Skeletal muscle tissue (tissue), 4 donors: Measurements from ENCODE around the gene HLA-A. TPM values are rescaled to one million over a fixed set of nuclear protein-coding genes. Genes with fewer than 3 reads are reported as not detected.
A peak's percentile ranks its signal among the peaks of the same experiment; 100 is the strongest.
"Not testable (repeated sequence)": the region's sequence is repeated elsewhere in the genome, so short reads cannot be mapped to it uniquely, and the experiment has no call there.

Experiments
- H3K27ac ChIP-seq: one replicate; pipeline ENCODE4 v1.7.0; 2013; ENCODE audit warnings: mild to moderate bottlenecking, low read depth, low read length, inconsistent platforms
- H3K27me3 ChIP-seq, 3 donors: one replicate each; pipeline ENCODE4 v1.7.0; 2013; ENCODE audit warnings: low read length in 3 of 3; ENCODE audit not compliant: control insufficient read depth in 3 of 3, insufficient read depth in 3 of 3
- H3K36me3 ChIP-seq, 3 donors: one replicate each; pipeline ENCODE4 v1.7.0; 2013; ENCODE audit warnings: low read length in 3 of 3; ENCODE audit not compliant: control insufficient read depth in 3 of 3, insufficient read depth in 3 of 3
- H3K4me1 ChIP-seq, 3 donors: one replicate each; pipeline ENCODE4 v1.7.0; 2013; ENCODE audit warnings: low read length in 3 of 3, mild to moderate bottlenecking in 3 of 3; ENCODE audit not compliant: control insufficient read depth in 3 of 3, insufficient read depth in 3 of 3
- H3K4me3 ChIP-seq, 3 donors: one replicate each; pipeline ENCODE4 v1.7.0; 2013; ENCODE audit warnings: low read length in 3 of 3
- H3K9ac ChIP-seq, 3 donors: one replicate each; pipeline ENCODE4 v1.7.0; 2013; ENCODE audit warnings: low read length in 3 of 3, mild to moderate bottlenecking in 3 of 3, moderate library complexity in 2 of 3, low read depth in 1 of 3
- H3K9me3 ChIP-seq, 3 donors: one replicate each; pipeline ENCODE4 v1.7.0; 2013; ENCODE audit warnings: low read length in 3 of 3; ENCODE audit not compliant: control insufficient read depth in 3 of 3
- total RNA-seq: library from RNA; depleted of rRNA; stranded (reverse); fragments of >200 nt; gene quantifications from one replicate; pipeline ENCODE4 v1.2.3, GENCODE V29; 2014
- donor health status: Osteomylitis.

Gene HLA-A
- total RNA-seq, 1 donor from 2014 or later = 113 TPM

DNA sequence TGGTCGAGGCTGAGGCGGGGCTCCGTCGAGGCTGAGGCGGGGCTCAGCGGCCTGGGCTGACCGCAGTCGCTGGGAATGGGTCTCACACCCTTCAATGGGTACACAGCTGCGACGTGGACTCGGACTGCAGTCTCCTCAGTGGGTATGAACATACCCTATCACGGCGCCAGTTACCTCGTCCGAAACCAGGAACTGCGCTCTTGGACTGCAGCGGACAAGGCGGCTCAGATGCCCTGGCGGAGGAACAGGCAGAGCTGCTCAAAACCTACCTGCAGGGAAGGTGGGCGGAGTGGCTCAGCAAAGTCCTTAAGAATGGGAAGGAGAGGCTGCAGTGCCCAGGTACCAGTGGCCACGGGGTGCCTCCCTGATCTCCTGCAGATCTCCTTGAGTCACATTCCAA is 14.2 kb downstream of the HLA-A start:
- Histone ChIP-seq H3K9ac (no peak overlapping the region), H3K9me3 (no peaks in the 10 kb centered on the region), H3K27ac (no peak overlapping the region), H3K4me3 (no peak overlapping the region), H3K27me3 (no peaks in the 10 kb centered on the region), H3K4me1 (peaks cover 4 to 13% (median 10%) of the 10 kb centered on the region in 3 donors), H3K36me3 (no peaks in the 10 kb centered on the region)

DNA sequence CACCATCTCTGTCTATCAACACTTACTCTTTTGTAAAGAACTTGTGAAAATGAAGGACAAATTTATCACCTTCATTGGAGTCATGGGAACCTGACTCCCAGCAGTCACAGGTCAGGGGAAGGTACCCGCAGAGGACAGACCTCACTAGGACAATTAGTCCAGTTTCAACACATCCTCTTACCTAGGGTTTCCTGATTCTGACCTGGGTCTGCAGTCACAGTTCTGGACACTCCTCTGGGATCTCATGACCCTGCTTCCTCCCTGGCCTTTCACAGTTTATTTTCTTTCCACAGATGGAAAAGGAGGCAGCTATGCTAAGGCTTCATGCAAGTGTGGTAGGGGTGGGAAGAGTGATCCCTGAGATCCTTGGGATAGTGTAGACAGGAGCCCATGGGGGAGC is 15.7 kb downstream of the HLA-A start:
- Histone ChIP-seq H3K4me1 (peaks cover 7 to 17% (median 7%) of the 10 kb centered on the region in 3 donors), H3K9me3 (no peaks in the 10 kb centered on the region), H3K27me3 (no peaks in the 10 kb centered on the region), H3K9ac (no peak overlapping the region), H3K4me3 (no peak overlapping the region), H3K27ac (no peak overlapping the region), H3K36me3 (no peaks in the 10 kb centered on the region)

DNA sequence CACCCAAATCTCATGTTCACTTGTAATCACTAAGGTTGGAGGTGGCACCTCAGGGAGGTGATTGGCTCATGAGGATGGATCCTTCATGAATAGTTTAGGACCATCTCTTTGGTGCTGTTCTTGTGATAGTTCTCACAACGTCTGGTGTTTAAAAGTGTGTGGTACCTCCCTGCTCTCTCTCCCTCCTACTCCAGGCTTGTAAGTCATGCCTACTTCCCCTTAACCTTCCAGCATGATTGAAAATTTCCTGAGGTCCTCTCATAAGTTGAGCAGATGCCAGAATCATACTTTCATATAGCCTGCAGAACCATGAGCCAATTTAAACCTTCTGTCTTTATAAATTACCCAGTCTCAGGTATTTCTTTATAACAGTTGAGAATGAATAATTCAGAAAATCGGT is 16.6 kb downstream of the HLA-A start:
- Histone ChIP-seq H3K27ac (no peak overlapping the region), H3K9ac (no peak overlapping the region)

DNA sequence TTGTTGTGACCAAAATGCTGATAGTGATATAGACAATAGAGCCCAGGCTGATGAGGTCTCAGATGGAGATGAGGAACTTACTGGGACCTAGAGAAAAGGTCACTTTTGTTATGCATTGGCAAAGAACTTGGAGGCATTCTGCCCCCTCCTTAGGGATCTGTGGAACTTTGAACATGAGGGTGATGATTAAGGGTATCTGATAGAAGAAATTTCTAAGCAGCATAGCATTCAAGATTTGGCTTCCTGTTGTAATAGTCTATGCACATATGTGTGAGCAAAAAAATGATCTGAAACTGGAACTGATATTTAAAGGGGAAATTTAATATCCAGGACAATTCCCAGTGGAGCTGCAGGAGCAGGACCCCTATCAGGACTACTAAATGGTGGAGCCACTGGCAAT is 17.1 kb downstream of the HLA-A start:
- Histone ChIP-seq H3K9me3 (no peaks in the 10 kb centered on the region), H3K27me3 (no peaks in the 10 kb centered on the region), H3K9ac (no peak overlapping the region), H3K4me3 (no peak overlapping the region), H3K4me1 (peaks cover 3 to 12% (median 8%) of the 10 kb centered on the region in 3 donors), H3K36me3 (no peaks in the 10 kb centered on the region), H3K27ac (no peak overlapping the region)

More for the DNA sequence above, 16.6 kb downstream of the HLA-A start:
- peaks cover 0 to 9% (median 4%) of the 10 kb centered on the region in 3 donors for H3K4me1 ChIP-seq
- no peaks in the 10 kb centered on the region for H3K36me3 ChIP-seq
- H3K9me3 ChIP-seq = no peaks in the 10 kb centered on the region
- no peak overlapping the region for H3K4me3 ChIP-seq
- H3K27me3 ChIP-seq = no peaks in the 10 kb centered on the region

DNA sequence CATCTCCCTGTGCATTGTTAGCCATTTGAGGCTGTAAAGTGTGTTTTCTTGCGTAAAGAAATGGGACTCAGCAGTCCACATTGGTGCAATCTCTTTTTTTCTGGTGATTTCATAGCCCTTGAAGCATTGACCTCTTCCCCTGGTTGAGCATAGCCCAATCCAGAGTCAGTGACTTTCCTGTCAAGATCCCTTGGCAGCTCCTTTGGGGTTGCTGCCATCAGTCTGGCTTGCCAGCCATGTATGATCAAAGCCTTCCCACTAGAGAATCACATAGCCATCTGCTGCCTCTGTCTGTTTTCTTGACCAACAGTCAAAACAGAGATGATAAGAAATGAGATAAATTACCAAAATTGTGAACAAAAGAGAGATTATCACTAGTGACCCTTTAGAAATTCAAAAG is 19.6 kb downstream of the HLA-A start:
- H3K27me3 ChIP-seq = no peaks in the 10 kb centered on the region
- H3K9ac ChIP-seq = no peak overlapping the region
- no peak overlapping the region for H3K4me3 ChIP-seq
- no peak overlapping the region for H3K27ac ChIP-seq
- H3K4me1 ChIP-seq = peaks cover 22 to 35% (median 33%) of the 10 kb centered on the region in 3 donors
- no peaks in the 10 kb centered on the region for H3K36me3 ChIP-seq
- H3K9me3 ChIP-seq = no peaks in the 10 kb centered on the region

DNA sequence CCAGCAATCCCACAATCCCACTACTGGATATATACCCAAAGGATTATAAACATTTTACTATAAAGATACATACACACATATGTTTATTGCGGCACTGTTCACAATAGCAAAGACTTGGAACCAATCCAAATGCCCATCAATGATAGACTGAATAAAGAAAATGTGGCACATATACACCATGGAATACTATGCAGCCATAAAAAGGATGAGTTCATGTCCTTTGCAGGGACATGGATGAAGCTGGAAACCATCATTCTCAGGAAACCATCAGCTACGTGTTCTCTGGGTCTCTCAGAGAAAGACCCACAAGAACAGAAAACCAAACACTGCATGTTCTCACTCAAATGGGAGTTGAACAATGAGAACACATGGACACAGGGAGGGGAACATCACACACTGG is 21.4 kb downstream of the HLA-A start:
- not testable (repeated sequence) for H3K27me3 ChIP-seq, H3K9ac ChIP-seq, H3K27ac ChIP-seq, H3K36me3 ChIP-seq, H3K4me3 ChIP-seq, H3K9me3 ChIP-seq
- peaks cover 32 to 49% (median 46%) of the 10 kb centered on the region in 3 donors for H3K4me1 ChIP-seq

DNA sequence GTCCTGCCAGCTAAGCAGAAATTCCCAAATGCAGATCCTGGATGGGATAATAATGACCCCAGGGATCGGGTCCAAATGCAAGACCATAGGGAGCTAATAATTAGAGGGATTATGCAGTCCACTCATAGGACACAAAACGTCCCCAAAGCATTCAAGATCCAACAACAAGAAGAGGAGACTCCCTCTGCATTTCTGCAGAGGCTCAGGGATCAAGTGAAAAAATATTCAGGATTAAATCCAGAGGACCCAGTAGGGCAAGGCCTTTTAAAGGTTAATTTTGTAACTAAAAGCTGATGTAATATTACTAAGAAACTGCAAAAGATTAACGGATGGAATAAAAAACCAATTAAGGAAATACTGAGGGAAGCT is 22.2 kb downstream of the HLA-A start:
- no peaks in the 10 kb centered on the region for H3K27me3 ChIP-seq
- no peaks in the 10 kb centered on the region for H3K9me3 ChIP-seq
- no peaks in the 10 kb centered on the region for H3K36me3 ChIP-seq
- H3K4me3 ChIP-seq = peak overlapping the region; percentile 72 to 90 (median 89)
- peak overlapping the region; percentile 99 for H3K27ac ChIP-seq
- peaks cover 32 to 49% (median 46%) of the 10 kb centered on the region in 3 donors for H3K4me1 ChIP-seq
- H3K9ac ChIP-seq = peak overlapping the region; percentile 84 to 97 (median 84)

DNA sequence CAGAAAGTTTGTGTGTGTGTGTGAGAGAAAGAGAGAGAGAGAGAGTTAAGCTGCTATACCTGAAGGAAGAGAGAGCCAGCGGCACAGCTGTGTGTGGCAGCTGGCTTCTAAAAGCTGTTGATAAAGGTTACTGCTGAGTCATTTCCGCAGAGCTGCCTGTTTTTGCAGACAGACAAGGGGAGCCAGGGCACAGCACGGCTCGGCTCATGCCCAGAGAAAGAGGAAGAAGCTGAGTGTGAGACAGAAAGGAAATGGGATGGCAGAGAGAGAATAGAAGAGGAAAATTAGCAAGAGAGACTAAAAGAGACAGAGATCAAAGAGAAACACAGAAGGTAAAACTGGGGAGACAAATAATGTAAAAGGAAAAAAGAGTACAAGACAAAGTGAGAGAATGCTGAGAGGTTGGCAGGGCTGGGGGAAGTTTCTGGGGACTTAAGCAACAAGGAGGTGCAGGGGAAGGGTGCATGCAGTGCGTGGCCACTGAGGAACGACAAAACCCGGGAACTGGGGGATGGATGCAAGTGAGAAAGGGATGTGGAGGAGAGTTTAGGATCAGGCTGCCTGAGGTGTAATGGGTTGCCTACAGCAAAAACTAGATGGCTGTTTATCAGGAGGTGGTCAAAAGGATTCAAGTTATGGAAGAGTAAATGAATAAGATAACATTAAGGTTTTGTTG is 22.7 kb downstream of the HLA-A start:
- Histone ChIP-seq H3K9ac (peak overlapping the region; percentile 84 to 97 (median 84)), H3K9me3 (no peaks in the 10 kb centered on the region), H3K36me3 (no peaks in the 10 kb centered on the region), H3K27ac (peak overlapping the region; percentile 99), H3K27me3 (no peaks in the 10 kb centered on the region), H3K4me3 (peak overlapping the region; percentile 72 to 90 (median 89)), H3K4me1 (peaks cover 32 to 49% (median 46%) of the 10 kb centered on the region in 3 donors)

DNA sequence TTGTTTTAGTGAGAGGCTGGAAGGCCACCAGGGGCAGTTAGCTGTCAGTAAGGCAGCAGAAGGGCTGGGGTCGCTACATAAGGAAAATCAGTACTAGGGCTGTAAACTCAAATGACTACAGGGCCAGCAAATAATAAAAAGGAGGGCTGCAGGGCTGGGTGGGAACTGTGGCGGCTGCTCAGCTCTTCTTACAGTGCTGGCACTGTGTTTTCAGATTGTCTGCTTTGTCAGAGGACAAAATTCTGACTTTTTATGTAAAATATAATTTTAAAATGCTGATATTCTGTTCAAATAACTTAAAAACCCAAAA is 23.2 kb downstream of the HLA-A start:
- Histone ChIP-seq H3K9ac (peak overlapping the region; percentile 84 to 97 (median 84)), H3K4me3 (peak overlapping the region; percentile 72 to 90 (median 89)), H3K36me3 (no peaks in the 10 kb centered on the region), H3K27me3 (no peaks in the 10 kb centered on the region), H3K9me3 (no peaks in the 10 kb centered on the region), H3K27ac (peak overlapping the region; percentile 99), H3K4me1 (peaks cover 32 to 49% (median 46%) of the 10 kb centered on the region in 3 donors)

DNA sequence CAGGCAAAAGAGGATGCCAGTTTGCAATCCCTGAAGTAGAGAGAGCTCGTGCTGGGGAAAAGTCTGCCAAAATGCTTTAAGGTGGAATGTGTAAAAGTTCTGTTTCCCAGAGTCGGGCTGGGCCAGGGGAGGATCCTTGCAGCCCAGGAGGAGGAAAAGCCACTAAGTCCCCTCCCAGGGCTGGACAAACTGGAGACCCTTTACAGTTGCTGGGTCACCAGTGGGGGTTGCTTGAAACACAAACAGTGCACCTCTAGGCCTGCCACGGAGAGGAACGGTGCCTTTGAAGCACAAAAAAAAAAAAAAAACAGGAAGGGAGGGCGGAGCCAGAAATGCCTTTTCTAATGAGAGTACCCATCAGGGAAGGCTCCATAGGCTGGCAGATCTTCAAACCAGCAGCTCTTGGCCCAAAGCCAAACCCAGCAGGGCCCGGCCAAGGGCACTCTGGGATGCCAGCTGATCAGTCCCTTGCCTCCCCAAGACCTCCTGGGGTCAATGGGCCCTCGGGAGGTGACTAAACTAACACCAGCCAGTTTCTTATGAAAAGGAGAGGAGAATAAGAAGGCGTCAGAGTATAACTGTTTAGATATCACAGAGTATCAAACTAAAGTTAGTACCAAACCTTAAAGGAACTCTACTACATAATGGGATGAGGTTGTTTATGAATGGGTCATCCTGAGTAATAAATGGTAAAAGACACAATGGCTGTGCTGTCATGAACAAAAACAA is 23.7 kb downstream of the HLA-A start:
- Histone ChIP-seq H3K9me3 (no peaks in the 10 kb centered on the region), H3K36me3 (no peaks in the 10 kb centered on the region), H3K4me1 (peaks cover 32 to 49% (median 46%) of the 10 kb centered on the region in 3 donors), H3K27me3 (no peaks in the 10 kb centered on the region), H3K9ac (peak overlapping the region; percentile 84 to 97 (median 84)), H3K4me3 (peak overlapping the region; percentile 72 to 90 (median 89)), H3K27ac (peak overlapping the region; percentile 99)
